Embryonic facial prominence (tissue), 1 donor: Measurements from ENCODE around the gene LRIG1.
"Not testable (repeated sequence)": the region's sequence is repeated elsewhere in the genome, so short reads cannot be mapped to it uniquely, and the experiment has no call there.

Source experiments
- DNase-seq: peaks from one replicate; pipeline ENCODE4 v3.0.0-alpha.2; 2016; ENCODE audit errors: extremely low spot score

The LRIG1 gene

GRCh38 chr3:66421893-66422292 is 78.9 kb downstream of the LRIG1 start:
- not testable (repeated sequence) for DNase-seq

GRCh38 chr3:66421144-66421543 is 79.7 kb downstream of the LRIG1 start:
- not testable (repeated sequence) for DNase-seq

- DNase-seq, result no peak
These were observed 81.8 kb downstream of the LRIG1 start for GRCh38 chr3:66419036-66419435.

- no peak for DNase-seq
These were observed 82.3 kb downstream of the LRIG1 start for GRCh38 chr3:66418475-66418931.

- DNase-seq, result no peak
These were observed 84.1 kb downstream of the LRIG1 start for GRCh38 chr3:66416556-66417304.

GRCh38 chr3:66415867-66416428 is 84.9 kb downstream of the LRIG1 start:
- no peak for DNase-seq

GRCh38 chr3:66414846-66415245 is 86.0 kb downstream of the LRIG1 start:
- DNase-seq, result no peak

GRCh38 chr3:66413151-66413751 is 87.6 kb downstream of the LRIG1 start:
- no peak for DNase-seq

- DNase-seq, result no peak
These were observed 88.6 kb downstream of the LRIG1 start for GRCh38 chr3:66411961-66412887.

GRCh38 chr3:66411474-66411873 is 89.3 kb downstream of the LRIG1 start:
- no peak for DNase-seq

GRCh38 chr3:66410976-66411375 is 89.8 kb downstream of the LRIG1 start:
- DNase-seq, result no peak

- no peak for DNase-seq
These were observed 90.8 kb downstream of the LRIG1 start for GRCh38 chr3:66409771-66410754.

GRCh38 chr3:66407611-66408218 is 93.1 kb downstream of the LRIG1 start:
- no peak for DNase-seq

GRCh38 chr3:66406831-66407610 is 93.8 kb downstream of the LRIG1 start:
- DNase-seq, result no peak

GRCh38 chr3:66406163-66406562 is 94.7 kb downstream of the LRIG1 start:
- no peak for DNase-seq

- DNase-seq, result no peak
These were observed 95.1 kb downstream of the LRIG1 start for GRCh38 chr3:66405701-66406091.

GRCh38 chr3:66404903-66405700 is 95.7 kb downstream of the LRIG1 start:
- no peak for DNase-seq

- no peak for DNase-seq
These were observed 96.6 kb downstream of the LRIG1 start for GRCh38 chr3:66404197-66404596.
